ENCODE data around the gene MTRF1L.

GRCh38 chr6:152979116-152979515, 23.4 kb downstream of the MTRF1L start:
- TF ChIP-seq CTCF (IDR thresholded peaks at IDR 0.05; ENCODE audit: low read depth, low read length) (no peak), POLR2A (IDR thresholded peaks at IDR 0.05; ENCODE audit: extremely low read depth, insufficient read length) (no peak), MAX (IDR thresholded peaks at IDR 0.05; ENCODE audit: low read depth, low read length) (no peak)
